Natural killer cell treated with Interleukin-12 subunit alpha and Interleukin-12 subunit beta and Interleukin-15 and Interleukin-18, amount 100 ng/mL, for 72 hours (primary cell): ENCODE measurements around the gene DLAT. TPM values are rescaled to one million over a fixed set of nuclear protein-coding genes. Genes with fewer than 3 reads are reported as not detected.

ENCODE experiments used
- ATAC-seq, 2 donors: fragments of 150-1000 bp; cut with Tn5 transposase in 1 of 2; sonication (Bioruptor Pico), chemical (Tn5 transposase) in 1 of 2; 2 replicates each; pipeline ENCODE4 v1.10.0; 2021
- DNase-seq: peaks from one replicate; pipeline ENCODE4 v3.0.0; 2022; ENCODE audit warnings: low spot score
- H3K27ac Mint-ChIP-seq, 2 donors: 1 replicate in 1 of 2; 2 replicates in 1 of 2; pipeline ENCODE4 v1.8.0; 2022; ENCODE audit warnings: mixed read lengths in 2 of 2, mild to moderate bottlenecking in 1 of 2, moderate library complexity in 1 of 2
- H3K27me3 Mint-ChIP-seq, 2 donors: 1 replicate in 1 of 2; 2 replicates in 1 of 2; pipeline ENCODE4 v1.8.0; 2022; ENCODE audit warnings: mixed read lengths in 2 of 2
- H3K36me3 Mint-ChIP-seq: one replicate; pipeline ENCODE4 v1.8.0; 2022; ENCODE audit warnings: mixed read lengths
- H3K4me1 Mint-ChIP-seq, 2 donors: 1 replicate in 1 of 2; 2 replicates in 1 of 2; pipeline ENCODE4 v1.8.0; 2022; ENCODE audit warnings: low read depth in 2 of 2, mixed read lengths in 2 of 2, mild to moderate bottlenecking in 1 of 2
- H3K4me3 Mint-ChIP-seq: one replicate; pipeline ENCODE4 v1.8.0; 2022; ENCODE audit warnings: mixed read lengths
- H3K9me3 Mint-ChIP-seq: 2 replicates; pipeline ENCODE4 v1.8.0; 2022; ENCODE audit warnings: mixed read lengths
- total RNA-seq, 2 donors: library from RNA; stranded (reverse); gene quantifications; one replicate each; pipeline ENCODE4 v1.2.3, GENCODE V29; 2022

Gene DLAT
- 10 to 100 TPM; 37.3 to 40.9 TPM for total RNA-seq

GRCh38 chr11:112024773-112025678 lies at the start of gene DLAT:
TSS of gene DLAT (plus strand) at chr11:112025408. CDS start at chr11:112025473, 65 bp downstream.
- Mint-ChIP-seq H3K27ac (peak within 1 kb of the TSS; percentile 94 to 99), H3K36me3 (peaks cover 5% of the 10 kb centered on the region), H3K9me3 (no peaks in the 10 kb centered on the region), H3K27me3 (no peaks in the 10 kb centered on the region), H3K4me1 (peaks cover 17 to 18% of the 10 kb centered on the region in 2 donors), H3K4me3 (peak within 1 kb of the TSS; percentile 98)
- peak; percentile 91 for DNase-seq
- peak; percentile 95 for ATAC-seq

GRCh38 chr11:111976119-111976766 lies 49.0 kb upstream of the DLAT start:
- Mint-ChIP-seq H3K36me3 (no peaks in the 10 kb centered on the region), H3K27ac (no peak overlapping the region), H3K27me3 (peaks cover 19 to 27% of the 10 kb centered on the region in 2 donors), H3K4me3 (no peak overlapping the region), H3K4me1 (peaks cover 0 to 9% of the 10 kb centered on the region in 2 donors), H3K9me3 (no peaks in the 10 kb centered on the region)
- no peak for ATAC-seq
- DNase-seq, result no peak

- Mint-ChIP-seq H3K9me3 (no peaks in the 10 kb centered on the region), H3K4me1 (peaks cover 0 to 9% of the 10 kb centered on the region in 2 donors), H3K4me3 (peak overlapping the region; percentile 32), H3K27me3 (peaks cover 19 to 27% of the 10 kb centered on the region in 2 donors), H3K27ac (no peak overlapping the region), H3K36me3 (no peaks in the 10 kb centered on the region)
- ATAC-seq, result no peak
- DNase-seq, result no peak
Observed at GRCh38 chr11:111976767-111977145, 48.5 kb upstream of the DLAT start.

GRCh38 chr11:111977146-111978027 lies 47.8 kb upstream of the DLAT start:
- ATAC-seq (peak; percentile 76 to 87), DNase-seq (no peak)
- no peaks in the 10 kb centered on the region for H3K36me3 Mint-ChIP-seq
- H3K4me1 Mint-ChIP-seq, result peaks cover 0 to 9% of the 10 kb centered on the region in 2 donors
- H3K27ac Mint-ChIP-seq, result no peak overlapping the region
- H3K9me3 Mint-ChIP-seq, result no peaks in the 10 kb centered on the region
- H3K4me3 Mint-ChIP-seq, result peak overlapping the region; percentile 51
- H3K27me3 Mint-ChIP-seq, result peaks cover 19 to 27% of the 10 kb centered on the region in 2 donors

- Mint-ChIP-seq H3K36me3 (no peaks in the 10 kb centered on the region), H3K27ac (no peak overlapping the region), H3K4me1 (peaks cover 0 to 9% of the 10 kb centered on the region in 2 donors), H3K9me3 (no peaks in the 10 kb centered on the region), H3K27me3 (peaks cover 19 to 24% of the 10 kb centered on the region in 2 donors), H3K4me3 (peak overlapping the region; percentile 51)
- no peak for ATAC-seq
- DNase-seq, result no peak
Observed at GRCh38 chr11:111978028-111978771, 47.0 kb upstream of the DLAT start.

- peaks cover 0 to 9% of the 10 kb centered on the region in 2 donors for H3K4me1 Mint-ChIP-seq
- H3K4me3 Mint-ChIP-seq, result no peak overlapping the region
- no peak overlapping the region for H3K27ac Mint-ChIP-seq
- no peaks in the 10 kb centered on the region for H3K9me3 Mint-ChIP-seq
- DNase-seq (no peak), ATAC-seq (no peak)
- peaks cover 19 to 24% of the 10 kb centered on the region in 2 donors for H3K27me3 Mint-ChIP-seq
- H3K36me3 Mint-ChIP-seq, result no peaks in the 10 kb centered on the region
Observed at GRCh38 chr11:111980062-111980461, 45.1 kb upstream of the DLAT start.

- ATAC-seq (no peak), DNase-seq (no peak)
- H3K9me3 Mint-ChIP-seq, result no peaks in the 10 kb centered on the region
- H3K27me3 Mint-ChIP-seq, result peaks cover 19% of the 10 kb centered on the region in 2 donors
- H3K36me3 Mint-ChIP-seq, result no peaks in the 10 kb centered on the region
- H3K27ac Mint-ChIP-seq, result no peak overlapping the region
- peaks cover 0 to 9% of the 10 kb centered on the region in 2 donors for H3K4me1 Mint-ChIP-seq
- no peak overlapping the region for H3K4me3 Mint-ChIP-seq
Observed at GRCh38 chr11:111981270-111981669, 43.9 kb upstream of the DLAT start.

- DNase-seq (no peak), ATAC-seq (no peak)
- H3K36me3 Mint-ChIP-seq, result no peaks in the 10 kb centered on the region
- no peak overlapping the region for H3K4me3 Mint-ChIP-seq
- no peaks in the 10 kb centered on the region for H3K9me3 Mint-ChIP-seq
- peaks cover 15 to 19% of the 10 kb centered on the region in 2 donors for H3K27me3 Mint-ChIP-seq
- peaks cover 0 to 7% of the 10 kb centered on the region in 2 donors for H3K4me1 Mint-ChIP-seq
- H3K27ac Mint-ChIP-seq, result no peak overlapping the region
Observed at GRCh38 chr11:111982019-111982464, 43.2 kb upstream of the DLAT start.

- Mint-ChIP-seq H3K36me3 (no peaks in the 10 kb centered on the region), H3K4me1 (peaks cover 0 to 4% of the 10 kb centered on the region in 2 donors), H3K27ac (no peak overlapping the region), H3K9me3 (no peaks in the 10 kb centered on the region), H3K4me3 (no peak overlapping the region), H3K27me3 (peaks cover 13 to 18% of the 10 kb centered on the region in 2 donors)
- ATAC-seq, result no peak
- no peak for DNase-seq
Observed at GRCh38 chr11:111982541-111983186, 42.5 kb upstream of the DLAT start.

GRCh38 chr11:111983187-111983986 lies 41.8 kb upstream of the DLAT start:
- H3K27ac Mint-ChIP-seq, result no peak overlapping the region
- no peak overlapping the region for H3K4me3 Mint-ChIP-seq
- no peaks in the 10 kb centered on the region for H3K9me3 Mint-ChIP-seq
- H3K4me1 Mint-ChIP-seq, result no peaks in the 10 kb centered on the region
- H3K36me3 Mint-ChIP-seq, result no peaks in the 10 kb centered on the region
- ATAC-seq (no peak), DNase-seq (no peak)
- H3K27me3 Mint-ChIP-seq, result peaks cover 8 to 11% of the 10 kb centered on the region in 2 donors

- Mint-ChIP-seq H3K27me3 (no peaks in the 10 kb centered on the region), H3K4me3 (no peak overlapping the region), H3K36me3 (no peaks in the 10 kb centered on the region), H3K9me3 (no peaks in the 10 kb centered on the region), H3K27ac (no peak overlapping the region), H3K4me1 (no peaks in the 10 kb centered on the region)
- DNase-seq (no peak), ATAC-seq (no peak)
Observed at GRCh38 chr11:111986589-111986988, 38.6 kb upstream of the DLAT start.

GRCh38 chr11:111990381-111990780 lies 34.8 kb upstream of the DLAT start:
- Mint-ChIP-seq H3K4me3 (no peak overlapping the region), H3K4me1 (no peaks in the 10 kb centered on the region), H3K27ac (no peak overlapping the region), H3K36me3 (no peaks in the 10 kb centered on the region), H3K9me3 (no peaks in the 10 kb centered on the region), H3K27me3 (no peaks in the 10 kb centered on the region)
- DNase-seq, result no peak
- no peak for ATAC-seq
